HCT116 (cell line): ENCODE measurements around the gene NAALADL2.

Experiments
- JUND ChIP-seq: IDR thresholded peaks from 2 replicates; pipeline ENCODE4 v1.6.1; 2012
- POLR2A ChIP-seq: IDR thresholded peaks from 2 replicates; pipeline ENCODE4 v1.7.0; 2011; ENCODE audit warnings: borderline replicate concordance; ENCODE audit not compliant: insufficient read depth, insufficient read length; ENCODE audit errors: extremely low read depth
- TF ChIP-seq, protein P1 (sequence below), 3 experiments: fragments of 200-600 bp in 1 of 3; sonication (generic) in 1 of 3; IDR thresholded peaks in 2 of 3; conservative IDR thresholded peaks in 1 of 3; 2 replicates each; pipeline ENCODE4 v1.5.1; 2012 to 2017; ENCODE audit warnings: low read depth in 2 of 3, low read length in 2 of 3, antibody characterized with exemption in 1 of 3, borderline replicate concordance in 1 of 3, control low read depth in 1 of 3, mild to moderate bottlenecking in 1 of 3, mixed read lengths in 1 of 3, mixed run types in 1 of 3, moderate library complexity in 1 of 3; ENCODE audit not compliant: insufficient read depth in 1 of 3

DNA sequence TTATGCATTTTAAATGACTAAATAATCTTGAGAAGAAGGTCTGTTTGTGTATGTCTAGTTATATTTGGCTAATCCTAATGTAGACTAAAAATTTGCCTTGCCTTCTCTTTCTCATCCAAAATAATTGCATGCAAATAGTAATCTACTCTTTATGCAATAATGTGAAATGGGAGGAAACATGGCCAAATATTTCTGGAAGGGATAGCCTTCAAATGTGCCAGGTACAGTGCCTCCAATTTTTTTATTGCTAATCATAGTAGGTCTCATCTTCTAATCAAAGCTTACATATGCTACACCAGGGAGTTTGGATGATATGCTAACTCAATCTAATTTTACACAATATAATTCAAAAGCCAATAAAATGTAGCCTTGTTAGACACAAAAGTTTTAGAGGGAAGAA is 911.3 kb downstream of the NAALADL2 start:
- TF ChIP-seq, protein P1, sequence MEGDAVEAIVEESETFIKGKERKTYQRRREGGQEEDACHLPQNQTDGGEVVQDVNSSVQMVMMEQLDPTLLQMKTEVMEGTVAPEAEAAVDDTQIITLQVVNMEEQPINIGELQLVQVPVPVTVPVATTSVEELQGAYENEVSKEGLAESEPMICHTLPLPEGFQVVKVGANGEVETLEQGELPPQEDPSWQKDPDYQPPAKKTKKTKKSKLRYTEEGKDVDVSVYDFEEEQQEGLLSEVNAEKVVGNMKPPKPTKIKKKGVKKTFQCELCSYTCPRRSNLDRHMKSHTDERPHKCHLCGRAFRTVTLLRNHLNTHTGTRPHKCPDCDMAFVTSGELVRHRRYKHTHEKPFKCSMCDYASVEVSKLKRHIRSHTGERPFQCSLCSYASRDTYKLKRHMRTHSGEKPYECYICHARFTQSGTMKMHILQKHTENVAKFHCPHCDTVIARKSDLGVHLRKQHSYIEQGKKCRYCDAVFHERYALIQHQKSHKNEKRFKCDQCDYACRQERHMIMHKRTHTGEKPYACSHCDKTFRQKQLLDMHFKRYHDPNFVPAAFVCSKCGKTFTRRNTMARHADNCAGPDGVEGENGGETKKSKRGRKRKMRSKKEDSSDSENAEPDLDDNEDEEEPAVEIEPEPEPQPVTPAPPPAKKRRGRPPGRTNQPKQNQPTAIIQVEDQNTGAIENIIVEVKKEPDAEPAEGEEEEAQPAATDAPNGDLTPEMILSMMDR (IDR thresholded peaks at IDR 0.05 in 2 of 3, conservative IDR thresholded peaks at IDR 0.05 in 1 of 3; ENCODE audit: borderline replicate concordance in 1 of 3, insufficient read depth in 1 of 3, low read depth in 2 of 3, low read length in 2 of 3) = no peak
- TF ChIP-seq POLR2A = no peak
- TF ChIP-seq JUND = no peak
